Ovary (tissue), 3 donors: ENCODE results near the gene PRDX6.

Source experiments
- POLR2A ChIP-seq: fragments of 450-650 bp; IDR thresholded peaks from one replicate; pipeline ENCODE4 v1.6.1; 2017; ENCODE audit warnings: antibody characterized with exemption, mild to moderate bottlenecking, moderate library complexity
- TF ChIP-seq, protein P1 (sequence below), 3 donors: fragments of 450-650 bp in 2 of 3; fragments of 200-600 bp in 1 of 3; IDR thresholded peaks; one replicate each; pipeline versions ENCODE4 v1.5.1 to v1.8.0; 2016 to 2022; ENCODE audit warnings: antibody characterized with exemption in 3 of 3, mild to moderate bottlenecking in 1 of 3
- donor health status: DM: no; HTN: no; CAD: no.

DNA sequence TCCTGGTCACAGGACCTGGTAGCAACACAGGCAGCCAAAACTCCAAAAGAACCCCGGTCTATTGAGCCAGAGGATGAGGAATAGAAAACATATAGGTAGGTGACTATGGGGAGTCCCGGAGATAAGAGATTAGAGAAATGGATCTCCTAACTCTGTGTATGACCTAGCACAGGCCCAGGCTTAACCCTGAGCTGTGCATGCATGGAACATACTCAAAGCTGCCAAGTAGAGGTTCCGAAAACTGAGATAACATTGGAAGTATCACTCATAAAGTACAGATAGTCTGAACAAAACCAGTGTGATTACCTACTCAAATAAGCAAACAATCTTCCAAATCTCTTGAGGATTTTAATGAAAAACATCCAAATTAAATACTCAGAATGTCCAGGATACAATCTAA is 31.5 kb upstream of the PRDX6 start:
- TF ChIP-seq, protein P1, sequence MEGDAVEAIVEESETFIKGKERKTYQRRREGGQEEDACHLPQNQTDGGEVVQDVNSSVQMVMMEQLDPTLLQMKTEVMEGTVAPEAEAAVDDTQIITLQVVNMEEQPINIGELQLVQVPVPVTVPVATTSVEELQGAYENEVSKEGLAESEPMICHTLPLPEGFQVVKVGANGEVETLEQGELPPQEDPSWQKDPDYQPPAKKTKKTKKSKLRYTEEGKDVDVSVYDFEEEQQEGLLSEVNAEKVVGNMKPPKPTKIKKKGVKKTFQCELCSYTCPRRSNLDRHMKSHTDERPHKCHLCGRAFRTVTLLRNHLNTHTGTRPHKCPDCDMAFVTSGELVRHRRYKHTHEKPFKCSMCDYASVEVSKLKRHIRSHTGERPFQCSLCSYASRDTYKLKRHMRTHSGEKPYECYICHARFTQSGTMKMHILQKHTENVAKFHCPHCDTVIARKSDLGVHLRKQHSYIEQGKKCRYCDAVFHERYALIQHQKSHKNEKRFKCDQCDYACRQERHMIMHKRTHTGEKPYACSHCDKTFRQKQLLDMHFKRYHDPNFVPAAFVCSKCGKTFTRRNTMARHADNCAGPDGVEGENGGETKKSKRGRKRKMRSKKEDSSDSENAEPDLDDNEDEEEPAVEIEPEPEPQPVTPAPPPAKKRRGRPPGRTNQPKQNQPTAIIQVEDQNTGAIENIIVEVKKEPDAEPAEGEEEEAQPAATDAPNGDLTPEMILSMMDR (IDR thresholded peaks at IDR 0.05): no peak
- TF ChIP-seq POLR2A: no peak
